ENCODE data around the gene AGO3. TPM values are rescaled to one million over a fixed set of nuclear protein-coding genes. Genes with fewer than 3 reads are reported as not detected.

AGO3 gene
- polyA plus RNA-seq, 2 donors, result 2.6 to 3.2 TPM

DNA sequence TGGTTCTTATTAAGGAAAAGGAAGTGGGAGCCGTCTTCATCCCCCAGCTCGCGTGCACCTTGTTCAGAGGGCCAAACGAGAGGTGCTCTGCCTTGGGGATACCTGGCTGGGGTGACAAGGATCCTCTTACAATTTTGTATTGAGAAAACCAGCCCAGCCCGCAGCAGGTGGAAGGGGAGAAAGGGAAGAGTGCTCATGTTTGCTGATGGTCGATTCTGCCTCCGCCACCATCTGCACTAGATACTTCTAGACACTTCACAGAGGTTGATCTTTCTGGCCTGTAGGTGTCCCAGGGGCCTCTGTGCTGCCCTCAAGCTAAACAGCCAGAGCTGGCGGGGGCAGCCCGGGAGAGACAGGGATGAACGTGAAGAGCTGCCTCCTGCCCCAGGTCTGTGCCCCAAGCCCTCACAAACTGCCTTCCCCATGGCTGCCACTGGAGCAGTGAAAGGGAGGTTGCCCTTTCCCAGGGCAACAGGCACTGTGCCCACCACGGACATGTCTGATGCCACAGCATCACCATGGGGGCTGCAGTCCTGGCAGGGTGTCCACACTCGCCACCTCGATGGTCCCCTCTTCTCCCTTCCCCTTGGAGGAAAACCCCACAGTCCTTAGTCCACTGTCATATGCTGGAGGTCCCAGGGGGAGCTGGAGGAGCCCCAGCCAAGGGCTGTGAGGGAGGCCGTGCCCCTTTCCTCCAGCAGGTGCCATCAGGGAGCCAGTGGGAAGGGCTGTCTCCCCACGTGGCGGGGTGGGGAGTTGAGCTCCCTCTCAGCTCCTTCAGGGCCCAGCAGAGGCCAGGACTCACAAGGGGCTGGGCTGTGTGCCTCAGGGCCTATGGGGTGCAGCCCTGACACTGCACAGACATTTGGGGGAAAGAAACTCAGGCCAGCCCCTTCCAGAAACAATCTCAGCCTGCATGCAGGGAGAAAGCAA, 165.9 kb downstream of the AGO3 start:
- Histone ChIP-seq H3K4me3 (ENCODE audit: low read depth in 1 of 2, low read length in 2 of 2) (no peak overlapping the region), H3K9me3 (ENCODE audit: control insufficient read depth in 2 of 2, insufficient read depth in 1 of 2, low read depth in 1 of 2, low read length in 1 of 2) (no peaks in the 10 kb centered on the region), H3K27me3 (ENCODE audit: control insufficient read depth in 1 of 2, insufficient read depth in 2 of 2, low read length in 2 of 2) (no peaks in the 10 kb centered on the region), H3K4me1 (ENCODE audit: control insufficient read depth in 2 of 2, insufficient read depth in 2 of 2, low read length in 1 of 2) (peaks cover 0 to 3% of the 10 kb centered on the region in 2 donors), H3K36me3 (ENCODE audit: control insufficient read depth in 2 of 2, insufficient read depth in 2 of 2, low read length in 1 of 2) (peaks cover 6 to 34% of the 10 kb centered on the region in 2 donors), H3K27ac (ENCODE audit: low read depth in 2 of 2, low read length in 1 of 2) (peak overlapping the region in 1 of 2 donors; percentile 4)
- 68 to 74% methylated on average over 16 of the region's 16 CpGs for WGBS, 2 donors

DNA sequence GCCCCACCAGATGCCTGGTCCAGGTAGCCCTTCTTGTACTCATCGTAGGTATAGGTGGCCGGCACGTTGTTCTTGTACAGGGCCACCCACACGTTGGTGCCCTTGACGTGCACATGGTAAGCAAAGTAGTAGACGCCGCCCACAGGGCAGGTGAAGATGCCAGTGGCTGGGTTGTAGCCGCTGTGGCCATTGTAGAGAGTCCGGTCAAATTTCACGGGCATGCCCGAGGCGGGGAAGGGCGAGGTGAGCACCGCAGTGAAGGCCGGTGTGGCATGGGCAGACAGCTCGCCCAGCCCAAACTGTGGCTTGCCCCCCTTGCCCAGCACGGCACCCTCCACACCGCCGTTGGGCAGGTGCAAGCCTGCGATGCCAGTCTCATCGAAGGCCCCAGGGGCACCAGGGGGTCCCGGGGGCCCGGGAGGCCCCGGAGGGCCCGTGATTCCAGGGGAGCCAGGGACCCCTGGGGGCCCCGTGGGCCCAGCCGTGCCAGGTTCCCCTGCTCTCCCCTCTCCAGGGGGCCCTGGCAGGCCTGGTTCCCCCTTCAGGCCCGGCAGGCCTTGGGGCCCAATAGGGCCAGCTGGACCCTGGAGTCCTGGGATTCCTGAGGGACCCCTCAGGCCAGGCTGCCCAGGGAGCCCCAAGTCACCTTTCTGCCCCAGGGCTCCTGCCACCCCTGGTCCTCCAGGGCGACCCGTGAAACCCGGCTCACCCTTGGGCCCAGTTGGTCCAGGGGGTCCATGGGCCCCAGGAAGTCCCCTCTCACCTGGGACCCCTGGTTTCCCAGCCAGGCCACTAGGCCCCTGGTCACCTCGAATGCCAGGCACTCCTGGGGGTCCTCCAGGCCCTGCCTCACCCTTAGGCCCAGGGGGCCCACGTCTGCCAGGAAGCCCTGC, 167.0 kb downstream of the AGO3 start:
- Histone ChIP-seq H3K9me3 (ENCODE audit: control insufficient read depth in 2 of 2, insufficient read depth in 1 of 2, low read depth in 1 of 2, low read length in 1 of 2) (no peaks in the 10 kb centered on the region), H3K4me3 (ENCODE audit: low read depth in 1 of 2, low read length in 2 of 2) (no peak overlapping the region), H3K27me3 (ENCODE audit: control insufficient read depth in 1 of 2, insufficient read depth in 2 of 2, low read length in 2 of 2) (no peaks in the 10 kb centered on the region), H3K27ac (ENCODE audit: low read depth in 2 of 2, low read length in 1 of 2) (peak overlapping the region in 1 of 2 donors; percentile 4), H3K36me3 (ENCODE audit: control insufficient read depth in 2 of 2, insufficient read depth in 2 of 2, low read length in 1 of 2) (peaks cover 4 to 23% of the 10 kb centered on the region in 2 donors), H3K4me1 (ENCODE audit: control insufficient read depth in 2 of 2, insufficient read depth in 2 of 2, low read length in 1 of 2) (peaks cover 0 to 3% of the 10 kb centered on the region in 2 donors)
- WGBS, 2 donors, result 87 to 89% methylated on average over 33 of the region's 33 CpGs

- WGBS, 2 donors, result 80 to 86% methylated on average over 13 of the region's 13 CpGs
- Histone ChIP-seq H3K4me3 (ENCODE audit: low read depth in 1 of 2, low read length in 2 of 2) (no peak overlapping the region), H3K36me3 (ENCODE audit: control insufficient read depth in 2 of 2, insufficient read depth in 2 of 2, low read length in 1 of 2) (peaks cover 0 to 15% of the 10 kb centered on the region in 2 donors), H3K27ac (ENCODE audit: low read depth in 2 of 2, low read length in 1 of 2) (no peak overlapping the region), H3K27me3 (ENCODE audit: control insufficient read depth in 1 of 2, insufficient read depth in 2 of 2, low read length in 2 of 2) (no peaks in the 10 kb centered on the region), H3K4me1 (ENCODE audit: control insufficient read depth in 2 of 2, insufficient read depth in 2 of 2, low read length in 1 of 2) (peaks cover 0 to 3% of the 10 kb centered on the region in 2 donors), H3K9me3 (ENCODE audit: control insufficient read depth in 2 of 2, insufficient read depth in 1 of 2, low read depth in 1 of 2, low read length in 1 of 2) (no peaks in the 10 kb centered on the region)
Observed at GRCh38 chr1:36098650-36099365, 167.9 kb downstream of the AGO3 start.

GRCh38 chr1:36099681-36100341, 168.9 kb downstream of the AGO3 start:
- Histone ChIP-seq H3K36me3 (ENCODE audit: control insufficient read depth in 2 of 2, insufficient read depth in 2 of 2, low read length in 1 of 2) (peaks cover 0 to 5% of the 10 kb centered on the region in 2 donors), H3K9me3 (ENCODE audit: control insufficient read depth in 2 of 2, insufficient read depth in 1 of 2, low read depth in 1 of 2, low read length in 1 of 2) (no peaks in the 10 kb centered on the region), H3K4me1 (ENCODE audit: control insufficient read depth in 2 of 2, insufficient read depth in 2 of 2, low read length in 1 of 2) (peaks cover 0 to 3% of the 10 kb centered on the region in 2 donors), H3K27ac (ENCODE audit: low read depth in 2 of 2, low read length in 1 of 2) (no peak overlapping the region), H3K4me3 (ENCODE audit: low read depth in 1 of 2, low read length in 2 of 2) (no peak overlapping the region), H3K27me3 (ENCODE audit: control insufficient read depth in 1 of 2, insufficient read depth in 2 of 2, low read length in 2 of 2) (no peaks in the 10 kb centered on the region)
- 24 to 31% methylated on average over 18 of the region's 18 CpGs for WGBS, 2 donors

DNA sequence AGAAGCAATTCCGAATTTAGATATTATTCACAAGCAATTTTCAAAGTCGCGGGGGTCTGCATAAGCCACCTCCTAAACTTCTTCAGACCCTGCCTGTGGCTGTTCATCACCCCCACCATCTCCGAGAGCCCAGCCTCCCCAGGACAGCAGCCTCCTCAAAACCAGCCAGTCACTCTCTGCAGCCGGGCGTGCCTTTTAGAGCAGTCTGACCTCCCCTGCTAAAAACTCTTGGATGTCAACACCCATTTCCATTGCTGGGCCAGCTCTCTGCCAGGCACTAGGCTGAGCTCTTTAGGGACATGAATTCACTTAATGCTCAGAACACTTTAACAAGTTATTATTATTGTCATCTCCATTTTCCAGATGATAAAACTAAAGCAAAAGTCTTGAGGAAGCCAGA, 169.5 kb downstream of the AGO3 start:
- no peaks in the 10 kb centered on the region for H3K9me3 ChIP-seq (ENCODE audit: control insufficient read depth in 2 of 2, insufficient read depth in 1 of 2, low read depth in 1 of 2, low read length in 1 of 2)
- H3K27ac ChIP-seq (ENCODE audit: low read depth in 2 of 2, low read length in 1 of 2), result no peak overlapping the region
- no peaks in the 10 kb centered on the region for H3K27me3 ChIP-seq (ENCODE audit: control insufficient read depth in 1 of 2, insufficient read depth in 2 of 2, low read length in 2 of 2)
- 64 to 68% methylated on average over 6 of the region's 6 CpGs for WGBS, 2 donors
- H3K4me1 ChIP-seq (ENCODE audit: control insufficient read depth in 2 of 2, insufficient read depth in 2 of 2, low read length in 1 of 2), result peaks cover 0 to 3% of the 10 kb centered on the region in 2 donors
- peaks cover 0 to 5% of the 10 kb centered on the region in 2 donors for H3K36me3 ChIP-seq (ENCODE audit: control insufficient read depth in 2 of 2, insufficient read depth in 2 of 2, low read length in 1 of 2)
- no peak overlapping the region for H3K4me3 ChIP-seq (ENCODE audit: low read depth in 1 of 2, low read length in 2 of 2)

DNA sequence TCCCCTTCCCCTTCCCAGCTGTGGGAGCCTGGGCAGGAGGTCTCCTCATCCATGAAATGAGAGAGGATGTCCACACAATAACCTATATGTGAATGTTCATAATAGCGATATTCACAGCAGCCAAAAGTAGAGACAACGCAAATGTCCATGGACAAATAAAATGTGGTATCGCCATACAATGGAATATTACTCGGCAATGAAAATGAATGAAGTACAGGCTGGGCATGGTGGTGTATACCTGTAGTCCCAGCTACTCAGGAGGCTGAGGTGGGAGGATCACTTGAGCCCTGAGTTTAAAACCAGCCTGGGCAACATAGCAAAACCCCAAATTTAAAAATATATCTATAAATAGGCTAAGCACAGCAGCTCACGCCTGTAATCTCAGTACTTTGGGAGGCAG, 170.6 kb downstream of the AGO3 start:
- Histone ChIP-seq H3K36me3 (ENCODE audit: control insufficient read depth in 2 of 2, insufficient read depth in 2 of 2, low read length in 1 of 2) (no peaks in the 10 kb centered on the region), H3K27ac (ENCODE audit: low read depth in 2 of 2, low read length in 1 of 2) (no peak overlapping the region), H3K4me3 (ENCODE audit: low read depth in 1 of 2, low read length in 2 of 2) (no peak overlapping the region), H3K27me3 (ENCODE audit: control insufficient read depth in 1 of 2, insufficient read depth in 2 of 2, low read length in 2 of 2) (no peaks in the 10 kb centered on the region), H3K4me1 (ENCODE audit: control insufficient read depth in 2 of 2, insufficient read depth in 2 of 2, low read length in 1 of 2) (peaks cover 0 to 3% of the 10 kb centered on the region in 2 donors), H3K9me3 (ENCODE audit: control insufficient read depth in 2 of 2, insufficient read depth in 1 of 2, low read depth in 1 of 2, low read length in 1 of 2) (no peaks in the 10 kb centered on the region)
- WGBS, 2 donors, result 95 to 97% methylated on average over 5 of the region's 5 CpGs

DNA sequence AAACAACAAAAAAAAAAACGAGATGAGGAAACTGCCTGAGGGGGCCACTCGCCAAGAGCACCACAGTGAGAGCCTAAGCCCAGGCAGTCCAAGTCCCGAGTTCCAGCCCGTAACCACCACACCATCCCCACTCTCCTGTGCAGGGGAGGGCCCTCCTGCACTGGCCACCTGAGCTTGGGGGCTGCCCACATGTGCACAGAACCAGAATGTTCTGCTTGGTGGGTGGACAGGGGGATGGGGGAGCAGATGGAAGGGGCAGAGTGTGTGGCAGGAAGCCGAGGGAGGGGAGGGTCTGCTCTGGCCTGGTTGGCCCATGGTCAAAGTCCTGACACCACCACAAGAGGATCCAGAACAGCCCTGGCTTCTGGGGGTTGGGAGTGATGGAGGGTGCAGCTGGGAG, 175.4 kb downstream of the AGO3 start:
- 40 to 43% methylated on average over 5 of the region's 5 CpGs for WGBS, 2 donors
- no peak overlapping the region for H3K27ac ChIP-seq (ENCODE audit: low read depth in 2 of 2, low read length in 1 of 2)
- H3K4me3 ChIP-seq (ENCODE audit: low read depth in 1 of 2, low read length in 2 of 2), result no peak overlapping the region
- H3K36me3 ChIP-seq (ENCODE audit: control insufficient read depth in 2 of 2, insufficient read depth in 2 of 2, low read length in 1 of 2), result no peaks in the 10 kb centered on the region
- H3K9me3 ChIP-seq (ENCODE audit: control insufficient read depth in 2 of 2, insufficient read depth in 1 of 2, low read depth in 1 of 2, low read length in 1 of 2), result no peaks in the 10 kb centered on the region
- no peaks in the 10 kb centered on the region for H3K4me1 ChIP-seq (ENCODE audit: control insufficient read depth in 2 of 2, insufficient read depth in 2 of 2, low read length in 1 of 2)
- no peaks in the 10 kb centered on the region for H3K27me3 ChIP-seq (ENCODE audit: control insufficient read depth in 1 of 2, insufficient read depth in 2 of 2, low read length in 2 of 2)

DNA sequence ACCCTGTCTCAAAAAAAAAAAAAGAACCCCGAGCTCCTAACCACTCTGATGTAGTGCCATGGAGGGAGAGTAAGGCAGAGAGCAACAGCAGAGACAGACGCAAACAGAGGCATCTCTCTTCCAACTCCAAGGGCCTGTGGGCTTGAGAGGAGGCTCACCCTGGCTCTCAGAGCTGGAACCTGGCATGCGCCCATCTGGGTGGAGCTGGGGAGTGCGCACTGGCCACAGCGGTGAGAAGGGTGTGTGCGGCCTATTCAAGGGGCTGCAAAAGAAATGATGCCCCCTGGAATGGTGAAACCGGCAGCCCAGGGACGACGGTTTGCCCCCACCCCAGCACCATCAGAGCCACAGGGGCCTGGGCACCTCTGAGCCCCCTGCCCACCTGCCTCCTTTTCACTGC, 176.5 kb downstream of the AGO3 start:
- Histone ChIP-seq H3K27ac (ENCODE audit: low read depth in 2 of 2, low read length in 1 of 2) (no peak overlapping the region), H3K4me1 (ENCODE audit: control insufficient read depth in 2 of 2, insufficient read depth in 2 of 2, low read length in 1 of 2) (no peaks in the 10 kb centered on the region), H3K27me3 (ENCODE audit: control insufficient read depth in 1 of 2, insufficient read depth in 2 of 2, low read length in 2 of 2) (no peaks in the 10 kb centered on the region), H3K4me3 (ENCODE audit: low read depth in 1 of 2, low read length in 2 of 2) (no peak overlapping the region), H3K9me3 (ENCODE audit: control insufficient read depth in 2 of 2, insufficient read depth in 1 of 2, low read depth in 1 of 2, low read length in 1 of 2) (no peaks in the 10 kb centered on the region), H3K36me3 (ENCODE audit: control insufficient read depth in 2 of 2, insufficient read depth in 2 of 2, low read length in 1 of 2) (no peaks in the 10 kb centered on the region)
- WGBS, 2 donors, result 86 to 87% methylated on average over 9 of the region's 9 CpGs

DNA sequence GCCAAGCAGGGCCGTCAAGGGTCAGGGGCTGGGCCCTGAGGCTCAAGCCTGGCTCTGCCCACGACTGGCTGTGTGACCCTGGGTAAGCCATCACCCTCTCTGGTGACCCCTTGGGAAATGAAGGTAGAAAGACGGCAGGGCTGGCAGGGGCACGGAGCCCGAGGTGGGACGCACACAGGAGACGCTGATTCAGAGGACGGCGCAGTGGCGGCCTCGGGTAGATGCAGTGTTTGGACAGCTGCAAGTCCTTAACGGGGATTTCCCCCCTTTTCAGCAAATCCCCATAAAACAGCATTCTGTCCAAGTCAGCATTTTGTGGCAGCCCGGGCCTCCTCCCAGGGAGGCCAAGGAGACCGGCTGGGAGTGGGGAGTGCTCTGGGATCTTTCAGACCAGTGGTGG, 177.4 kb downstream of the AGO3 start:
- 76 to 83% methylated on average over 14 of the region's 14 CpGs for WGBS, 2 donors
- Histone ChIP-seq H3K27me3 (ENCODE audit: control insufficient read depth in 1 of 2, insufficient read depth in 2 of 2, low read length in 2 of 2) (no peaks in the 10 kb centered on the region), H3K36me3 (ENCODE audit: control insufficient read depth in 2 of 2, insufficient read depth in 2 of 2, low read length in 1 of 2) (no peaks in the 10 kb centered on the region), H3K4me3 (ENCODE audit: low read depth in 1 of 2, low read length in 2 of 2) (no peak overlapping the region), H3K4me1 (ENCODE audit: control insufficient read depth in 2 of 2, insufficient read depth in 2 of 2, low read length in 1 of 2) (no peaks in the 10 kb centered on the region), H3K9me3 (ENCODE audit: control insufficient read depth in 2 of 2, insufficient read depth in 1 of 2, low read depth in 1 of 2, low read length in 1 of 2) (no peaks in the 10 kb centered on the region), H3K27ac (ENCODE audit: low read depth in 2 of 2, low read length in 1 of 2) (no peak overlapping the region)

All from esophagus (tissue), 2 donors.